ENCODE measurements around the gene ENOSF1. TPM values are rescaled to one million over a fixed set of nuclear protein-coding genes. Genes with fewer than 3 reads are reported as not detected.

The ENOSF1 gene
- polyA plus RNA-seq, 12 donors: 14.8 to 68.3 (median 26.1) TPM; not detected in 1

GRCh38 chr18:676736-677135, 35.7 kb downstream of the ENOSF1 start:
- DNase-seq: no peak

- DNase-seq: no peak
These were observed 36.4 kb downstream of the ENOSF1 start for GRCh38 chr18:676069-676468.

- no peak for DNase-seq
These were observed 37.1 kb downstream of the ENOSF1 start for GRCh38 chr18:675307-675706.

GRCh38 chr18:673769-674168, 38.7 kb downstream of the ENOSF1 start:
- no peak for DNase-seq

- DNase-seq: no peak
These were observed 39.1 kb downstream of the ENOSF1 start for GRCh38 chr18:673317-673716.

- DNase-seq: no peak
These were observed 41.0 kb downstream of the ENOSF1 start for GRCh38 chr18:671405-671804.

GRCh38 chr18:670522-670921, 41.9 kb downstream of the ENOSF1 start:
- DNase-seq: no peak

- DNase-seq: no peak
These were observed 43.4 kb downstream of the ENOSF1 start for GRCh38 chr18:669077-669476.

- no peak for DNase-seq
These were observed 44.2 kb downstream of the ENOSF1 start for GRCh38 chr18:668260-668659.

- DNase-seq: no peak
These were observed 45.8 kb downstream of the ENOSF1 start for GRCh38 chr18:666628-667027.

GRCh38 chr18:666177-666576, 46.3 kb downstream of the ENOSF1 start:
- no peak for DNase-seq

GRCh38 chr18:662197-662596, 50.2 kb downstream of the ENOSF1 start:
- DNase-seq: no peak

GRCh38 chr18:659597-659996, 52.8 kb downstream of the ENOSF1 start:
- DNase-seq: no peak

GRCh38 chr18:658947-659533, 53.4 kb downstream of the ENOSF1 start:
- DNase-seq: no peak

GRCh38 chr18:658001-658946, 54.2 kb downstream of the ENOSF1 start:
- peak; percentile 91 for DNase-seq

GRCh38 chr18:657311-658000, 55.0 kb downstream of the ENOSF1 start, which contains the start of gene TYMS:
Gene TYMS, plus strand, starts transcription at chr18:657653. Its CDS starts 90 bp downstream, at chr18:657743.
- DNase-seq: peak; percentile 52

- DNase-seq: no peak
These were observed 57.0 kb downstream of the ENOSF1 start for GRCh38 chr18:655445-655844.

- no peak for DNase-seq
These were observed 57.8 kb downstream of the ENOSF1 start for GRCh38 chr18:654601-655000.

- no peak for DNase-seq
These were observed 58.9 kb downstream of the ENOSF1 start for GRCh38 chr18:653512-653911.

GRCh38 chr18:652131-652530, 60.3 kb downstream of the ENOSF1 start:
- peak; percentile 17 for DNase-seq

- DNase-seq: no peak
These were observed 62.0 kb downstream of the ENOSF1 start for GRCh38 chr18:650428-650858.

GRCh38 chr18:649341-649740, 63.1 kb downstream of the ENOSF1 start:
- DNase-seq: no peak

GRCh38 chr18:647304-647703, 65.1 kb downstream of the ENOSF1 start:
- no peak for DNase-seq

Measured in muscle of arm (tissue), 12 donors.